ENCODE results near the gene AXIN1. TPM values are rescaled to one million over a fixed set of nuclear protein-coding genes. Genes with fewer than 3 reads are reported as not detected.

The AXIN1 gene
- polyA plus RNA-seq, 4 donors: 16.4 to 26.7 (median 23.2) TPM

- no peak for DNase-seq (ENCODE audit: low read depth in 4 of 4, low spot score in 2 of 4)
These were observed 98.7 kb downstream of the AXIN1 start for GRCh38 chr16:253833-254232.

GRCh38 chr16:252366-253337 is 99.9 kb downstream of the AXIN1 start:
- DNase-seq (ENCODE audit: low read depth in 4 of 4, low spot score in 2 of 4): no peak

- DNase-seq (ENCODE audit: low read depth in 4 of 4, low spot score in 2 of 4): no peak
These were observed 103.1 kb downstream of the AXIN1 start for GRCh38 chr16:249431-249830.

DNA sequence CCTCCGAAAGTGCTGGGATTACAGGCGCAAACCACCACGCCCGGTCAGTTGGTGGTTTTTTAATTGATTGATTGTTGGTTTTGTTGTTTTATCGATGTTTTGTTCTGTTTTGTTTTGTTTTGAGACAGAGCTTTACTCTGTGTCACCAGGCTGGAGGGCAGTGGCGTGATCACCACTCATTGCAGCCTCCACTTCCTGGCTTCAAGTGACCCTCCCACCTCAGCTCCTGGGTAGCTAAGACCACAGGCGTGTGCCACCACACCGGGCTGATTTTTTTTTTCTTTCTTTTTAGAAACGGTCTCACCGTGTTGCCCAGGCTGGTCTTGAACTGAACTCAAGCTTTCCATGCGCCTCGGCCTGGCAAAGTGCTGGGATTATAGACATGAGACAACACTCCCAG is 105.5 kb downstream of the AXIN1 start:
- DNase-seq (ENCODE audit: low read depth in 4 of 4, low spot score in 2 of 4): no peak

DNA sequence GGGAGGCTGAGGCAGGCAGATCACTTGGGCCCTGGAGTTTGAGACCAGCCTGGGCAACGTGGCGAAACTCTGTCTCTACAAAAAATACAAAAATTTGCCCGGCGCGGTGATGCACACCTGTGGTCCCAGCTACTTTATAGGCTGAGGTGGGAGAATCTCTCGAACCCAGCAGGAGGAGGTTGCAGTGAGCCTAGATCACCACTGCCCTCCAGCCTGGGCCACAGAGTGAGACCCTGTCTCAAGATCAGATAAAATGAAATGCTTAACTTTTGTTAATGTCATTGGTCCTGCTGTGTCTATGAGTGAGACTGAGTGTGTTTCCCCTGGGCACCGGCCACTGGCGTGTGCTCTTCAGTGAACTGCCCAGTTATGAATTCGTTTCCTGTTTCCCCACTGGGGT is 107.4 kb downstream of the AXIN1 start:
- no peak for DNase-seq (ENCODE audit: low read depth in 4 of 4, low spot score in 2 of 4)

- DNase-seq (ENCODE audit: low read depth in 4 of 4, low spot score in 2 of 4): no peak
These were observed 109.2 kb downstream of the AXIN1 start for GRCh38 chr16:243348-243747.

- DNase-seq (ENCODE audit: low read depth in 4 of 4, low spot score in 2 of 4): no peak
These were observed 110.2 kb downstream of the AXIN1 start for GRCh38 chr16:242281-242680.

GRCh38 chr16:240559-240958 is 112.0 kb downstream of the AXIN1 start:
- DNase-seq (ENCODE audit: low read depth in 4 of 4, low spot score in 2 of 4): no peak

DNA sequence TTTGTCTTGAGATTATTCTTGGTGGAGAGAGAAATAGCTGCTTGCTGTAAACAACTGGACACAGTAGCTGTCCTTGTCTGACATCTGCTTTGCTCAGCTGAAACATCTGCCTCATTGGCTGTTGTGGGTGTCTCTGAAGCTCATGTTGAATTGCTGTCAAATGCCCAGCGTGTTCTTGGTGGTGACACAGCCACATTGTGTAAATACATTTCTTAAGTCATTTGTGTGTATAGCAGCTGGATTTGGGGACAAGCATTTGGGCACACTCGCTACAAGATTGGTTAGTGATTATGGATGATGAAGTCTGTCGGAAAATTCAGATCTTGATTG is 112.6 kb downstream of the AXIN1 start:
- DNase-seq (ENCODE audit: low read depth in 4 of 4, low spot score in 2 of 4): no peak

Other genes starting within 250 kb of the AXIN1 start
- gene NPRL3, start 214.1 kb downstream of the AXIN1 start, polyA plus RNA-seq (ENCODE audit: insufficient read length in 4 of 4): 10 to 100 TPM; 23.4 to 38.1 (median 30.0) TPM
- 1 to 10 TPM; 1.4 to 2.5 (median 2.0) TPM for gene HBZ, start 200.1 kb downstream of the AXIN1 start, polyA plus RNA-seq (ENCODE audit: insufficient read length in 4 of 4)
- 1 to 10 TPM; 1.8 to 7.0 (median 5.7) TPM for gene HBM, start 186.7 kb downstream of the AXIN1 start, polyA plus RNA-seq (ENCODE audit: insufficient read length in 4 of 4)
- gene HBA2, start 179.8 kb downstream of the AXIN1 start, polyA plus RNA-seq (ENCODE audit: insufficient read length in 4 of 4): 1,000 to 10,000 TPM in 3 of 4 donors, 100 to 1,000 TPM in 1; 776 to 1,213 (median 1,160) TPM
- gene HBA1, start 176.0 kb downstream of the AXIN1 start, polyA plus RNA-seq (ENCODE audit: insufficient read length in 4 of 4): 100 to 1,000 TPM; 481 to 856 (median 780) TPM
- gene HBQ1, start 172.3 kb downstream of the AXIN1 start, polyA plus RNA-seq (ENCODE audit: insufficient read length in 4 of 4): 1 to 10 TPM in 2 of 4 donors, under 1 TPM in 2; 0.77 to 1.2 (median 0.91) TPM
- gene LUC7L, start 123.3 kb downstream of the AXIN1 start, polyA plus RNA-seq (ENCODE audit: insufficient read length in 4 of 4): 100 to 1,000 TPM in 3 of 4 donors, 10 to 100 TPM in 1; 98.9 to 185 (median 135) TPM
- gene FAM234A, start 117.9 kb downstream of the AXIN1 start, polyA plus RNA-seq (ENCODE audit: insufficient read length in 4 of 4): 10 to 100 TPM; 63.7 to 91.2 (median 82.5) TPM
- gene RGS11, start 76.8 kb downstream of the AXIN1 start, polyA plus RNA-seq (ENCODE audit: insufficient read length in 4 of 4): 1 to 10 TPM in 3 of 4 donors, under 1 TPM in 1; 0.46 to 2.7 (median 1.8) TPM
- gene ARHGDIG, start 72.1 kb downstream of the AXIN1 start, polyA plus RNA-seq (ENCODE audit: insufficient read length in 4 of 4): 1 to 10 TPM; 2.0 to 6.0 (median 4.1) TPM
- 1 to 10 TPM in 2 of 4 donors, under 1 TPM in 2; 0.44 to 3.5 (median 1.7) TPM for gene PDIA2, start 69.6 kb downstream of the AXIN1 start, polyA plus RNA-seq (ENCODE audit: insufficient read length in 4 of 4)
- 10 to 100 TPM; 62.6 to 93.5 (median 80.6) TPM for gene MRPL28, start 17.8 kb upstream of the AXIN1 start, polyA plus RNA-seq (ENCODE audit: insufficient read length in 4 of 4)
- gene PGAP6, start 29.3 kb upstream of the AXIN1 start, polyA plus RNA-seq (ENCODE audit: insufficient read length in 4 of 4): 10 to 100 TPM; 64.1 to 72.1 (median 69.3) TPM
- gene NME4, start 44.5 kb upstream of the AXIN1 start, polyA plus RNA-seq (ENCODE audit: insufficient read length in 4 of 4): 100 to 1,000 TPM; 102 to 159 (median 136) TPM
- 10 to 100 TPM; 28.1 to 42.0 (median 31.9) TPM for gene DECR2, start 49.2 kb upstream of the AXIN1 start, polyA plus RNA-seq (ENCODE audit: insufficient read length in 4 of 4)
- 100 to 1,000 TPM in 2 of 4 donors, 10 to 100 TPM in 2; 72.9 to 144 (median 109) TPM for gene RAB11FIP3, start 72.9 kb upstream of the AXIN1 start, polyA plus RNA-seq (ENCODE audit: insufficient read length in 4 of 4)
- 10 to 100 TPM; 20.0 to 40.2 (median 32.6) TPM for gene CAPN15, start 175.0 kb upstream of the AXIN1 start, polyA plus RNA-seq (ENCODE audit: insufficient read length in 4 of 4)
- gene PRR35, start 207.7 kb upstream of the AXIN1 start, polyA plus RNA-seq (ENCODE audit: insufficient read length in 4 of 4): 10 to 100 TPM in 3 of 4 donors, 1 to 10 TPM in 1; 8.2 to 20.3 (median 16.6) TPM
- 10 to 100 TPM in 1 of 4 donors, 1 to 10 TPM in 3; 7.3 to 13.7 (median 8.3) TPM for gene NHLRC4, start 214.3 kb upstream of the AXIN1 start, polyA plus RNA-seq (ENCODE audit: insufficient read length in 4 of 4)
- 10 to 100 TPM; 44.9 to 92.7 (median 76.9) TPM for gene PIGQ, start 217.2 kb upstream of the AXIN1 start, polyA plus RNA-seq (ENCODE audit: insufficient read length in 4 of 4)
- gene RAB40C, start 237.3 kb upstream of the AXIN1 start, polyA plus RNA-seq (ENCODE audit: insufficient read length in 4 of 4): 10 to 100 TPM; 15.4 to 32.2 (median 24.8) TPM